Right ventricle myocardium superior (tissue), 1 donor: ENCODE data around the gene TBC1D2B. TPM values are rescaled to one million over a fixed set of nuclear protein-coding genes. Genes with fewer than 3 reads are reported as not detected.
A peak's percentile ranks its signal among the peaks of the same experiment; 100 is the strongest.
"Not testable (repeated sequence)": the region's sequence is repeated elsewhere in the genome, so short reads cannot be mapped to it uniquely, and the experiment has no call there.

Experiments used
- ATAC-seq: fragments of 200-7000 bp; cut with Tn5 transposase; one replicate; pipeline ENCODE4 v1.9.1; 2020; ENCODE audit warnings: mild to moderate bottlenecking; ENCODE audit not compliant: poor library complexity
- DNase-seq: peaks from one replicate; pipeline ENCODE4 v3.0.0-alpha.2; 2020
- intact Hi-C: fragments of 100-400 bp; cut with DNase I; formaldehyde crosslinking; loops from one replicate; pipeline ENCODE4 v1.11.2; 2022
- total RNA-seq: library from RNA; stranded (reverse); fragmentation: NEBNext Ultra II Directional; extraction: Animal tissue kit (Norgen Biotek cat#: 25700); gene quantifications from one replicate; pipeline ENCODE4 v1.2.1, GENCODE V29; 2021
- donor health status: DM: no; HTN: yes; CAD: no; lungs with severe emphysema.

TBC1D2B gene
- total RNA-seq, 1 donor from 2014 or later: 9.8 TPM

DNA sequence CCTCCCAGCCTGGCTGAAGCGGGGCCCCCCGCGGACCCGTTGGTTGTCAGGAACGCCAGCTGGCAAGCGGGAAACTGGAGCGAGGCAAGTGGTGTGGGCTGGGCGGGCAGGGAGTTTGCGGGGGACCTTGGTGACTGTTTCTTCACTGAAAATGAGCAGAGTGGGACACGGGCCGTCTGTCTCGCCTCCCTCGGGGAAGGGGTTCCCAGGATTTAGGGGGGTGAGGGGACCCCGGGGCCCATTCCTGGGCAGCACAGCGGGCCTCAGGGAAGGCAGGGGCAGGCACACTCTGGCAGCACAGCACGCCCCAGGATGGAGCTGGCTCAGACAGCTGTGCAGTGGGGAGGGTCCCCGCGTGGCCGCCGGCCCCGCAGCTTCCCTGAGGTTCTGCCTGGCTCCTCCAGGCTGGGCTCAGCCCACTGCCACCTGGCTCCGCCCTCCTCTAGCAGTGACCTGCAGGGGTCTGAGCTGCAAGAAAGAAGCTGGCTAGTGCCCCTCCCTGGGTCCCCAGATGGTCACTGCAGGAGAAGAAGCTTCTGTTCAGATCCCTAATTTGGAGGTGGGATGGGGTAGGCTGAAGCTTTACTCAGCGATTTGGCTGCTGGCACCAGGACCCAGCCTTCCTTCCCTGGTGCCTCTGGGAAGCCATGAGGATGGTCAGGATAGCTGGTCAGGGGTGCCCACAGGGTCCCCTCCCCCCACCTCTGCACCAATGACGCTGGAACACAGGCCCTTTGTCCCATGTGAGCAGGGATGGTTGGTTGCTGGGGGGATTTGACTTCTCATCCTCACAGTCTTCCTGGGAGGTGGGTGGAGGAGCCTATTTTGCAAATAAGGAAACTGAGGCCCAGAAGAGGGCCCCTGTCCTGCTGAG, 90.4 kb downstream of the TBC1D2B start:
- no peak for ATAC-seq
- no peak for DNase-seq
- intact Hi-C loops: no loop called here

DNA sequence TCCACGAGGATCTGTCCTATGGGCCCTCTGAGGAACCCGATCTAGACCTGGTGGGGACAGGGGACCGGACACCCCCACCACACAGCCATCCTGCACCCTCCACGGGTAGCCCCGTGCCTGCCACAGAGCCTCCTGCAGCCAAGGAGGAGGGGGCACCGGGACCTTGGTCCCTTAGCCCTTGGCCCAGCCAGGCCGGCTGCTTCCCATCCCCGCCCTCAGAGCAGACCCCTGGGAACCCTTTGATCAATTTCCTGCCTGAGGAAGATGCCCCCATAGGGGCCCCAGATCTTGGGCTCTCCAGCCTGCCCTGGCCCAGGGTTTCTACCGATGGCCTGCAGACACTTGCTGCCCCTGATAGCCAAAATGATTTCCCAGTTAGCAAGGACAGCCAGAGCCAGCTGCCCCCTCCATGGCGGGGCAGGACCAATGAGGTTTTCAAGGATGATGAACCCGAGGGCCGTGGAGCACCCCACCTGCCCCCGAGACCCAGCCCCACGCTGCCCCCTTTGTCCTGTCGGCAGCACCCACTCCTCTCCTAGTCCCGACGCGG, 91.5 kb downstream of the TBC1D2B start:
- ATAC-seq (no peak), DNase-seq (no peak)
- intact Hi-C loops: no loop called here

DNA sequence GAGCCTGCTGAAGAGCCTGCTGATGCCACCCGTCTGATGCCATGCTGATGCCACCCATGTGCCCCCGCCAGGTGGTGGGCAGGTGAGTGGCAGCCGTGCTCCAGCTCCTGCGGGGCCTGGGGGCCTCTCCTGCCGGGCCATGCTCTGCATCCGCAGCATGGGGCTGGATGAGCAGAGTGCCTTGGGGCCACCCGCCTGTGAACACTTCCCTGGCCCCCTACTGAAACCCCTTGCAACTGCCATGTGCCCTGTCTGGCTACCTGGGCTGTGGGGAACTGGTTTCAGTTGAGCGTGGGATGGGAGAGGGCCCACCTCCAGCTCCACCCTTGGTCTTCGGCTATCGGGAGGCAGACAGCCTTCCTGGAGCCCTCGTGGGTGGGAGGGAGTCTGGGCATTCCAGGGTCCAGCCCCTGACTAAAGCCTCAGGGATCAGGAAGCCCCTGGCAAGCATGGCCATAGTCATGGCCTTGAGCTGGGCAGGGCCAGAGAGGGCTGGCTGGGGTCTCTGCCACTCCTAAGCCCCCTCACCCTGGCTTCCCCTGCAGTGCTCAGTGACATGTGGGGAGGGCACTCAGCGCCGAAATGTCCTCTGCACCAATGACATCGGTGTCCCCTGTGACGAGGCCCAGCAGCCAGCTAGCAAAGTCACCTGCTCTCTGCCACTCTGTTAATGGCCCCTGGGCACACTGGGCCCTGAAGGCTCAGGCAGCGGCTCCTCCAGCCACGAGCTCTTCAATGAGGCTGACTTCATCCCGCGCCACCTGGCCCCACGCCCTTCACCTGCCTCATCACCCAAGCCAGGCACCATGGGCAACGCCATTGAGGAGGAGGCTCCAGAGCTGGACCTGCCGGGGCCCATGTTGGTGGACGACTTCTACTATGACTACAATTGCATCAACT, 92.2 kb downstream of the TBC1D2B start:
- intact Hi-C loops: no loop called here
- peak; percentile 24 for DNase-seq
- ATAC-seq: no peak

DNA sequence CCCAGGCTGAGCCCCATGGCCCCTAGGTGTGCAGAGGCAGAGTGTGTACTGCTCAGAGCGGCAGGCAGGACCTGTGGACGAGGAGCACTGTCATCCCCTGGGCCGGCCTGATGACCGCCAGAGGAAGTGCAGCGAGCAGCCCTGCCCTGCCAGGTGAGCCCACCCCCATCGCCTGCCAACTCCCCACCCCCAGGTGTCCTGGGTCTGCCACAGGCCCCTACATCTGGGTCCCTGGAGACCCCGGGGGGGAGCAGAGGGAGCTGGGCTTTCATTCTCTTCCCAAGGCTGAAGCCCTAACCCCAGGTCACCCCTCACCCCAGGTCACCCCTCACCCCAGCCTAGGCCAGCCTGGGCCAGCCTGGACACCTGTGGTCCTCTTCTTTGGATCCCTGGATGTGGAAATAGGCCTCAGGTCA, 93.1 kb downstream of the TBC1D2B start:
- ATAC-seq (no peak), DNase-seq (peak; percentile 28)
- intact Hi-C loops: no loop called here

DNA sequence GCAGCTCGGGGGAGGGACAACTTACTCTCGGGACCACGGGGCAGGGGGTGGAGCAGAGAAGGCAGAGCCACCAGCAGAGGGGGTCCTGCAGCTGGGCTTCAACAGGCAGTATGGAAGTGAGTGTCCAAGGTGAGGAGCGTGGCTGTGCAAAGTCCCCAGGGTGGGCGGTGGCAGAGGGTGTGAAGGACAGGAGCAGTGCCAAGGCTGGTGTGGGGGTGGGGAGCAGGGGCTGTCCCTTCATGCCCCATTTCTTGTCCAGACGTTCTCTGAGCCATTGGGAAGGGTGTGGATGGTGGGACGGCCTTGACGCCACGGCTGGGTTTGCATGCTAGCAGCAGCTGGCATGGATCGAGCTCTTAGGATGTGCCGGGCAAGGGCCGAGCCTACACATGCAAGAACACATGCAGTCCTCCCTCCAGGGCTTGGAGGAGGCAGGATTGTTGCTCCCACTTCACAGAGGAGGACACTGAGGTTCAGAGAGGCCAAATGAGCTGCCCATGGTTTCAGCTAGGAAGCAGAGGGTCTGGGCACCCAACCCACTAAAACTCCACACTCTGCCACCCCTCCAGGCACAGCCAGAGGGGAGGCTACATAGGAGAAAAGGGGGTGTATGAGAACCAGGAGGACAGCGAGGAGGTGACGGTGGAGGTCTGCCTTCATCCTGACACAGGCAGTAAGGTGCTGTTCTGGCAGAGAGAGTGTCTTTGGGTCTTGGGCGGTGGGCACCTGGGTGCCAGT, 93.6 kb downstream of the TBC1D2B start:
- intact Hi-C loops: no loop called here

DNA sequence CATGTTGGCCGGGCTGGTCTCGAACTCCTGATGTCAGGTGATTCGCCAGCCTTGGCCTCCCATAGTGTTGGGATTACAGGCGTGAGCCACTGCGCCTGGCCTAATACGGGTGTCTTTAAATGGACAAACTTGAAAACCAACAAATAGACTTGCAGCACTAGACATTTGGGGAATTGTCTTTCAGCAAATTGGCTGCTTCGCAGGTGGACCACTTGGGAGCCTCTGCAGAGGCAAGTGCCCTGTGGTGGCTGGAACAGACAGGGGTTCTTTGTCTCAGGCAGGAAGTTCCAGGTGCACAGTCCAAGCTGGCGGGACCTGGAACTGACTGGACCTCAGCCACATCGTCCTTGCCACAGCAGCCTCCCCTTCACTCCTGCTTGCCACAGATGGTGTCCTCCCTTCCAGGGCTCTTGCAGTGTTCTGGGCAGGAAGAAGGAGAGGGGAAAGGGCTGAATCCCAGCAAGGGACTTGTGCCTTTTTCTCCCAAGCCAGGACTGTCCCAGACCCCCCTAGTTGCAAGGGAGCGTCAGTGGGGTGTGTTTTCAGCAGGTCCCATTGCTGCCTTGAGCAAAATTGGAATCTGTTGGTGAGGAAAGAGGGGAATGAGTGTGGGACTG, 94.3 kb downstream of the TBC1D2B start:
- intact Hi-C loops: no loop called here
- ATAC-seq (no peak), DNase-seq (no peak)

More for the DNA sequence above, 93.6 kb downstream of the TBC1D2B start:
- ATAC-seq: no peak
- peak; percentile 36 for DNase-seq

DNA sequence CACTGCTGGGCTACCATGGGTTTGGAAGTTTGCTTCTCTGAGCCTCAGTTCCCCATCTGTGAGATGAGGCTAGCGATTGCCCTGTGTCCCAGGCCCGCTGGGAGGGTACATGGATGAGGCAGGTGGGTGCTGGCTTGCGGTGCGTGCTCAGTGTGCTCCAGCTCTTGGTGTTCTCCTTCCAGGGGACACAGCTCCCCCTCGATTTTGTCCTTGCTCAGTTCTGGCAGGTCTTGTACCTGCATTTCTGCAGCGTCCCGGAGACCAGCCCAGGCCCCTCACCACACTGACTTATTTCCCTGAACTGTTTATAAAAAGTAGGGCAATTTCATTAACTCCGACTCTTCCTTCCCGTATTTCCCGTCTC, 95.4 kb downstream of the TBC1D2B start:
- no peak for ATAC-seq
- intact Hi-C loops: no loop called here
- no peak for DNase-seq

DNA sequence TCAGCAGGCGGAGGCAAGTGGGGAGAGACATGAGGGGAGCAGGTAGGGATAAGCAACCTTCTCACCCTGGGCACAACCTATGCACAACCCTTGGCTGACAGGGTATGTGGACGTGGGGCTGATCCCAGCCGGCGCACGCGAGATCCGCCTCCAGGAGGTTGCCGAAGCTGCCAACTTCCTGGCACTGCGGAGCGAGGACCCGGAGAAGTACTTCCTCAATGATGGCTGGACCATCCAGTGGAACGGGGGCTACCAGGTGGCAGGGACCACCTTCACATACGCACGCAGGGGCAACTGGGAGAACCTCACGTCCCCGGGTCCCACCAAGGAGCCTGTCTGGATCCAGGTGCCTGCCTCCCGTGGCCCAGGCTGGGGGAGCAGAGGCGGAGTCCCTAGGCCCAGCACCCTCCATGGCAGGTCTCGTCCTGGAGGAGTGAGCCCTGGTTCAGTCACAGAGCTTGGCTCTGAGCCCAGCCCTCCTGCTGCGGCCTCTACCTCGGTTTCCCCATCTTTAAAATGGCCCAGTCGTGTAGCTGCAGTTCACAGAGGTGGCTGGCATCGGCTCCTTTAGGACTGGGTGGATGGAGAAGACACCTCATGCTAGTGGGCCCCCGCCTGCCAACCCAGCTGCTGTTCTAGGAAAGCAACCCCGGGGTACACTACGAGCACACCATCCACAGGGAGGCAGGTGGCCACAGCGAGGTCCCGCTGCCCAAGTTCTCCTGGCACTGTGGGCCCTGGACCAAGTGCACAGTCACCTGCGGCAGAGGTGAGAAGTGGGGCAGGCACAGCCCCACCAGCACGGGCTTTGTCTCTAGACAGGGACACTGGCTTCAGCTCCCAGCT, 96.0 kb downstream of the TBC1D2B start:
- intact Hi-C loops: no loop called here
- DNase-seq (no peak), ATAC-seq (no peak)

DNA sequence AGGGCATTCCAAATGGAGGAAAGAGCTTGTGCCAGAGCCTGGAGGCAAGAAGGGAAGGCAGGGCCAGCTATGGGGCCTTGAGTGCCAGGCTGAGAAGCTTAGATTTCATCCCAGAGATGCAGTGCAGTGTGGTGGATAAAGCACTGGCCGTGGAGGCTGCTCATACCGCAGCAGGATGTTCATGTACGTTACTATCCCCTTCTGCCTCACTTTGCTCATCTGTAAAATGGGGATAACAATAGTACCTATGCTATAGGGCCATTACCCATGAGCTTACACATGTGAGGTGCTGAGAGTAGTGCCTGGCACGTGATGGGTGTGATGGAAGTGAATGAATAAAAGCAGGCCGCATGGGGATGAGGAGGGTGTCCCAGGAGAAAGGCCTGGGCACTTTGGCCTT, 96.8 kb downstream of the TBC1D2B start:
- DNase-seq, ATAC-seq, intact Hi-C loops: not testable (repeated sequence)

DNA sequence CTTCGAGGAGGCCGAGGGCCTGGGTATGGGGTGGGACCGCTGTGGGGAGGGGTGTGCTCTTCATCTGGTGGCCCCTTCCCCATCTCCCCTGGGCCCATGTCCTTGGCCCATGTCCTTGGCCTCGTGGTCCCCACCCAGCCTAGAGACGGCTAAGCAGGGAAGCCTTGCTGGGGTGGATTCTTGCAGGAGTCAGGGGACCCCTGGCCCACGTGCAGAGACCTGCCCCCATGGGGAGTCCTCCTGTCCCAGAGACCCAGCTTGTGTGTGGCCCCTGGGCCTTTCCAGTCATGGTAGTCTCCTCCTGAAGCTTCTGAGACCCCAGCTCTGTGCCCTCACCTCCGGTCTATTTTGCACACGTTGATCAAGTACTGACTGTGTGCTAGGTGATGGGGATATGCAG, 97.4 kb downstream of the TBC1D2B start:
- no peak for ATAC-seq
- DNase-seq: no peak
- intact Hi-C loops: no loop called here

DNA sequence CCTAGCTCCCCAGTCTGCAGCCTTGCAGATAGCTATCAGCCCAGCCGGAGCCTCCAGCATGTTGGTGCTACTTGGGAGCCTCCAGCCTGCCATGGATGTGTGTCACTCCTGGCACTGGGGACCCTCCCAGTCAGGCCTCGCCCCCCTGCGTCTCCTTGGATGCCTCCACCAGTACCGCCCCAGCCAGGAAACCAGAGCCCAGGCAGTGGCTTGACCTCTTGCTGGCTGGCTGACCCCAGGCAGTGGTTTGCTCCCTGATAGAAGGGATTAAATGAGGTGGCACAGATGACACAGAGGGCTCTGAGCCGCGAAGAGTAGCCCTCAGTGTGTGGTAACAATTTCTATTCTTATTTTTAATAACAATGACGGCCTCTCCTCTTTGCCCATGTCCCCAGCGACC, 98.4 kb downstream of the TBC1D2B start:
- intact Hi-C loops: loop anchor here (10.0 kb wide), 1 partner anchor 796 kb away; no protein-coding TSS in a partner anchor
- ATAC-seq, DNase-seq: not testable (repeated sequence)

DNA sequence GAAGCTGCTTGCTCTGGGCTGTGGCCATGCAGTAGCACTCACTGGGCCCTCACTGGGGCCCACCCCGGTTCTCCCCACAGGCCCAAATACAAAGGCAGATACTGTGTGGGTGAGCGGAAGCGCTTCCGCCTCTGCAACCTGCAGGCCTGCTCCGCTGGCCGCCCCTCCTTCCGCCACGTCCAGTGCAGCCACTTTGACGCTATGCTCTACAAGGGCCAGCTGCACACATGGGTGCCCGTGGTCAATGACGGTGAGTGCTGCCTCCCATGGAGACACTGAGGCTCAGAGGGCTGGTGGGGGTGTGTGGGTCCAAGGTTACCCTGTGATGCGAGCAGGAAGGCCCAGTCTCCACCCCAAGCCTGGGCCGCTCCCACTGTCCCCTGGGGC, 98.8 kb downstream of the TBC1D2B start:
- ATAC-seq, DNase-seq: not testable (repeated sequence)
- intact Hi-C loops: loop anchor here (10.0 kb wide), 1 partner anchor 796 kb away; no protein-coding TSS in a partner anchor

DNA sequence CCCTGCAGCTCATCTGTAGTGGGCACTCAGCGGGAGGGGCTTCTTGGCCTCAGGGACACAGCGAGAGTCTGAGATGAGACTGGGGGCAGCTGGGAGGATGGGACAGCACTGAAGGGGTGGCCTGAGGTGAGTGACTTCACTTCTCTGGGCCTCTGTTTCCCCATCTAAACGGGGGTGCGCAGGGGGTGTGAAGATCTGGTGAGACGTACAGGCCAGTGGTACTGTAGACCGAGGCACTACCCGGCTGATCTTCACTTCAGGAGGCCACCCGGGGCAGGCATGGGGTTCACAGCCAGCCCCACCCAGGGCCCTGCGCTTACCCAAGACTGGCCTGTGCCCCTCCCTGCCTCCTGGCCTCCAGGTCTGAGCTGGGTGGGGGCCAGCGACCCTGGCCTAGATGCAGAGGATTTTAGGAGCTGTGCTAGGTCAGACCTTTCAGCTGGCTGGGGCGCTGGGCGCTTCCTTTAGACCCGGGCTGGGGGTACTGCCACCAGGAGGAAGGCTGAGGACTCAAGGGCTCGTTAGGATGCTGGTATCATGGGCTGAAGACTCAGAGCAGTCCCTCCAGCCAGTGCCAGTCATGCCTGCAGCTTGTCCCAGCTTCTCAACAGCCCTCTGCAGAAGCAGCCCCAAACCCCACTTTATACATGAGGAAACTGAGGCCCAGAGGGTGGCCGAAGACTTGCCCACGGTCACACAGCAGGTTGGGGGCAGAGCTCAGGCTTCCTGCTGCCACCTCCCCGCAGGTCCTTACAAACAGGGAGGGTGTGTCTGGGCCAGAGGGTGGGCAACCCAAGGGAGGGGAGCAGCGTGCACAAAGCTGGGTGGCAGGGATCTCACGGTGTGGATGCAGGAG, 99.4 kb downstream of the TBC1D2B start:
- not testable (repeated sequence) for ATAC-seq, DNase-seq
- intact Hi-C loops: loop anchor here (10.0 kb wide), 1 partner anchor 797 kb away; no protein-coding TSS in a partner anchor

DNA sequence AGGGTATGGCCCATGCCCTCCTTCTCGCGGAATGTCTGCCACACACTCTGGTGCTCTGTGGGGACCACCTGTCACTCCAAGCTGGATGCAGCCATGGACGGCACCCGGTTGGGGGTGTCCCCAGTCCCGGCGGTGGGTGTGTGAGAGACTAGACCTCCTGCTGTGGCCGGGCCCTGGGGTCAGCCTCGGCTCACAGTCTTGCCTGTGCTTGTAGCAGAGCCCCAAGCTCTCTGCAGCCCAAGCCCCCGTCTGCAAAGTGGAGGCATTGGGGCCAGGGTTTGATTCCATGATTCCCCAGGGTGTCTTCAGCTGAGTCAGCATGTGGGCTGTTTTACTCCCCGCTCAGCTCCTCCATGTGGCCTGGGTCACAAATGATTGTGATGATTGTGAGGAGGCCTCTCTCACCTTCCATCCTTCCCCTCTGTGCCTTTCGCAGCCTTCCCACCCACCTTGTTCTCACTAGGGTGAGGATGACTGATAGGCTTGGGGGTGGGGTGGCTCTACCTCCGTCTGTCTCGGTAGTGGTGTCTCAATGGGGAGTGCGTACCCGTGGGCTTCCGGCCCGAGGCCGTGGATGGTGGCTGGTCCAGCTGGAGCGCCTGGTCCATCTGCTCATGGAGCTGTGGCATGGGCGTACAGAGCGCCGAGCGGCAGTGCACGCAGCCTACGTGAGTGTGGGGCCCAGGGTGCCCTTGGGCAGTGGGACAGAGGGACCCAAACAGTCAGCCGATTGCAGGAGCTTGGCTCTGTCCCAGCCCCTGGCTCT, 100.6 kb downstream of the TBC1D2B start:
- not testable (repeated sequence) for ATAC-seq, DNase-seq
- intact Hi-C loops: loop anchor here (10.0 kb wide), 1 partner anchor 798 kb away; no protein-coding TSS in a partner anchor

DNA sequence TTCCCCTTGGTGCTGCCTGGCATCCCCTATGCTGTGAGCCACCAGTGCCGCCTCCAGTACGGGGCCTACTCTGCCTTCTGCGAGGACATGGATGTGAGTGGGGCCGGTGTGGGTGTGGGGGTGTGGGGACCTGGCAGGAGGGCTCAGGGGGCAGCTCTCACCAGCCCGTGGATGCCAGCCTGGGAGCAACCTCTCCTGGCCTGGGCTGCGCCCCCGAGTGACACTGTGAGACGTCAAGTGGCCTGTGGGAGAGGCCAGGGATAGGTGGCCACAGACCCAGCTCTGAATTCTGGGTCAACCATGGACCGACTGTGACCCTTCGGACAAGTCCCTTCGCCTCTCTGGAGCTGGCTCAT, 101.4 kb downstream of the TBC1D2B start:
- DNase-seq, ATAC-seq: not testable (repeated sequence)
- intact Hi-C loops: loop anchor here (10.0 kb wide), 1 partner anchor 799 kb away; no protein-coding TSS in a partner anchor
